Renal pelvis (tissue), 4 donors: ENCODE data around the gene RPP25. TPM values are rescaled to one million over a fixed set of nuclear protein-coding genes. Genes with fewer than 3 reads are reported as not detected.
A peak's percentile ranks its signal among the peaks of the same experiment; 100 is the strongest.
"Not testable (repeated sequence)": the region's sequence is repeated elsewhere in the genome, so short reads cannot be mapped to it uniquely, and the experiment has no call there.

Source experiments
- DNase-seq: peaks from one replicate; pipeline ENCODE4 v3.0.0-alpha.2; 2013
- polyA plus RNA-seq, 3 donors: library from polyadenylated mRNA; unstranded; fragments of 120-200 nt; gene quantifications; one replicate each; pipeline ENCODE4 v1.2.1, GENCODE V29; 2013; ENCODE audit not compliant: insufficient read length in 3 of 3

RPP25 gene
- polyA plus RNA-seq, 3 donors: 2.5 to 3.9 (median 3.3) TPM

- DNase-seq: no peak
Measured at GRCh38 chr15:74976159-74976558, 19.6 kb upstream of the RPP25 start.

GRCh38 chr15:74967670-74968069, 11.1 kb upstream of the RPP25 start:
- DNase-seq: no peak

GRCh38 chr15:74964794-74965193, 8.2 kb upstream of the RPP25 start:
- DNase-seq: no peak

GRCh38 chr15:74963213-74963612, 6.6 kb upstream of the RPP25 start:
- no peak for DNase-seq

DNA sequence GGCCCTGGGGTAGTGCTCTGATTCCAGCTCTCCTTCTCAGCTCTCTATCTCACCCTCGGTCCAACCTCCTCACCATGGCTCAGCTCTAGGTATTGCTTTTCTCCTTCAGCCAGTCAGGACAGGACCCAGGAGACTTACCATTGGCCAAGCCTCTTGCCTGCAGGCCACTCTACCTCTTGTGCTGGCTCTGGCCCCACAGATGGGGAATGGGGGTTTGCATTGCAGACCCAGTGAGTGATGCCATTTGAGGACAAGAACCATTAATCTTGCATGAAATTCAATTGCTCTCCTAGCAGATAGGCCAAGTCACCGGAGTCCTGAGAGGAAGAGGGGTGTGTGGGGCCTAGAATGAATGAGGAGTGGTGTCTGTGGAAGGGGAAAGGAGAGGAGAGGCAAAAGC, 6.1 kb upstream of the RPP25 start:
- no peak for DNase-seq

GRCh38 chr15:74962219-74962618, 5.6 kb upstream of the RPP25 start:
- no peak for DNase-seq

- DNase-seq: no peak
Measured at GRCh38 chr15:74961616-74962015, 5.0 kb upstream of the RPP25 start.

DNA sequence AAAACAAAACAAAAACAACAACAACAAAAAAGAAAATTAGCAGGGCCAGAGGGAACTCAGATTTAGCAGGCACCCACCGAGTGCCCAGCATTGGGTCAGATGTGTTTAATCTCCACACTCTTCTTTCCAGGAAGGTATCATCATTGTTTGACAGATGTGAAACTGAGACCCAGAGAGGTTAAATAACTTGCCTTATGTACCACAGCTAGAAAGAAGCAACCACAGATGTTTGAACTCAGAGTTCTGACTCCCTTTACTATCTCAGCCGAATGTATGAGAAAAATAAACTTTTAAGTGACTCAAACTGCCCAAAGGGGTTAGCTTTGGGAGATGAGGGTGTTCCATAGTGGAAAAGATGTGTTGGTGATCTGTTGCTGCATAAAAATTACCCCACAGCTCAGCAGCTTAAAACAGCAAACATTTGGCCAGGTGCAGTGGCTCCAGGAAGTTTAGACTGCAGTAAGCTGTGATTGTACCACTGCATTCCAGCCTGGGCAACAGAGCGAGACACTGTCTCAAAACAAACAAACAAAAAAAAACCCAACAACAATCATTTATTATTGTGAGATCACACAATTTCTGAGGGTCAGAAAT, 4.5 kb upstream of the RPP25 start:
- no peak for DNase-seq

DNA sequence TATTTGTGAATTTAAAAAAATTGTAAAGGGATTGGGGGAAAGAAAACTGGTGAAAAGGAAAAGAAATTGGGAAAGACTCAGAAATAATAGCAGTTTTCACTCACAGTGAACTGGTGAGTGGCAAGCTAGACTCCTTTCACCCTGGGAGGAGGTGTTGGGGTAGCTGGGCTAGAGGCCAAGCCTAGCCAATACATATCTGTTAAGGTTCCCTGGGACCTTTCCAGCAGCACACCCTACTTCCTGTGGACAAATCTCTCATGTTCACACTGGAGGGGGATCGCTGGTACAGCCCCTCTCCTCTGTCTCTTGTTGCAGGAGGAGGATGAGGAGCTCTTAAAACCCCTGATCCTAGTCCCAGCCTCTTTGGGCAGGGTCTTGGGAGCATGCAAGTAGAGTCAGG, 3.7 kb upstream of the RPP25 start:
- DNase-seq: no peak

DNA sequence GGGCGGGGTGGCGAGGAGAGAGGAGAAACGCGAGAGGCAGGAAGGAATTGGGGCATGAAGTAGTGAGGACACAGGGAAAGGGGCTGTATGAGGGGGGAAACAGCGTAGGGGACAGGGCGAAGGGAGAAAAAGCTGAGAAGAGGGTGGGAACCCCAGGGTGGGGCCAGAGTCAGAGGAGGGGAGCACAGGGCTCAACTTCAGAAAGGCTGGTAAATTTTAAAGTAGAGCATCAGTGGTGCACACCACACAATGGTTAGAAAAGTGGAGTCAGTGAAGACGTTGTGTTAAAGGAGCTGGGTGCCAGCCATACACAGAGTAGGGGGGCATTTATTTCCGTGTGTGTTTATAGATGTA, 3.0 kb upstream of the RPP25 start:
- DNase-seq: no peak

- DNase-seq: no peak
Measured at GRCh38 chr15:74958908-74959585, 2.5 kb upstream of the RPP25 start.

GRCh38 chr15:74958320-74958907, 1.8 kb upstream of the RPP25 start:
- no peak for DNase-seq

GRCh38 chr15:74957476-74958035, 984 bp upstream of the RPP25 start:
- no peak for DNase-seq

DNA sequence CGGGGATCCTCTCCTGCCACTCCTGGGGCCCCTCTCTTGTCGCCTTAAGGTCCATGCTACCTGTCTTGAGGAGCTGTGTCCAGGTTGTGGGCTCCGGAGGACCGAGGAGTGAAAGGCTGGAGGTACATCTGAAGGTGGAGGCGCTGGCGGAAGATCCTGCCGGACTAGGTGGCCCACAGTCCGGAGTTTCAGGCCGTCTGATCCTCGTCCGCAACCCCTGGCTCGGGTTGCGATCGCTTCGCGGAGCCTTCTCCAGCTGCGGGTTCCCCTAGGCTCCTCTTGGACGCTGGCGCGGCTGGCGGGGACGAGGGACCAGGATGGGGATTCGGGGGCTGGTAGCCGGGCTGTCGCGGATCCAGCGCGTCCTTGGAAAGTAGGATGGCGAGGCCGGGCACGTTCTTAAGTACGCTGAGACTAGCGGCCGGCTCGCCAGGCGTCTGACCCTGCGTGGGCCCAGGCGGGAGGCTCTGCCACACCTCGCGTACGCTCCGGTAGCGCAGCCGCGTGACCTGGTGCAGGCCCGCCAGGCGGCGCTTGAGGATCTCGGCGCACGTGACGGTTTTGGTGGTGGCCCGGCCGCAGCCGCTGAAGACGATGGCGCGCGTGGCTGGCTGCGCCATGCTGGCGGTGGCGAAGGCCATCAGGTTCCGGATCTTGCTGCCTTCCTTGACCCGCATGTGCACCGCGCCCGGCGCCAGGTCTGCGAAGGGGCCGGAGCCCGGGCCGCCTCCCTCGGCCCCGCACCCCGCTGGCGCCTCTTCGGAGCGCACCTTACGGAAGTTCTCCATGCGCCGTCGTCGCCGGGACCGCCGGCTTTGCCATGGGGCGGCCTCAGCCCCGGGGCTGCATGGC, 550 bp downstream of the RPP25 start:
- no peak for DNase-seq

DNA sequence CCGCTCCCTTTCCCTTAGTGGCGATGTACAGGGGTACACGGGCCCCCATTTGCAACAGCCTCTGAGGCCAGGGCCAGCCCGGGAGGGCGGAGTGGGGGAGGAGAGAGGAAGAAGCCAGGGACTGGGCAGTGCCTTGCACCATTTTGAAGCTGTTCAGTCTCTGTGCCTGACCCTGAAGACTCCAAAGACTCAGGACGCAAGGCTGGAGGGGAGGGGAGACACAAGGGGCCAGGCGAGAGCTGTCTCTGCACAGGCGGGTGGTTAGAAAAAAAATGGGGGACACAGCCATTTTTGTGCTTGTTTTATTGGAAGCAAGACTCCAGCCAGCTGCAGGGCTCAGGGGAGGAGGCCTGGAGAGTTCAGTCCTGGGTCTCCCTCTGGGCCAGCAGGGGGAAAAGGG, 1.6 kb downstream of the RPP25 start:
- DNase-seq: no peak

GRCh38 chr15:74954515-74954914, 2.1 kb downstream of the RPP25 start:
- no peak for DNase-seq

GRCh38 chr15:74951006-74951405, 5.6 kb downstream of the RPP25 start:
- no peak for DNase-seq

DNA sequence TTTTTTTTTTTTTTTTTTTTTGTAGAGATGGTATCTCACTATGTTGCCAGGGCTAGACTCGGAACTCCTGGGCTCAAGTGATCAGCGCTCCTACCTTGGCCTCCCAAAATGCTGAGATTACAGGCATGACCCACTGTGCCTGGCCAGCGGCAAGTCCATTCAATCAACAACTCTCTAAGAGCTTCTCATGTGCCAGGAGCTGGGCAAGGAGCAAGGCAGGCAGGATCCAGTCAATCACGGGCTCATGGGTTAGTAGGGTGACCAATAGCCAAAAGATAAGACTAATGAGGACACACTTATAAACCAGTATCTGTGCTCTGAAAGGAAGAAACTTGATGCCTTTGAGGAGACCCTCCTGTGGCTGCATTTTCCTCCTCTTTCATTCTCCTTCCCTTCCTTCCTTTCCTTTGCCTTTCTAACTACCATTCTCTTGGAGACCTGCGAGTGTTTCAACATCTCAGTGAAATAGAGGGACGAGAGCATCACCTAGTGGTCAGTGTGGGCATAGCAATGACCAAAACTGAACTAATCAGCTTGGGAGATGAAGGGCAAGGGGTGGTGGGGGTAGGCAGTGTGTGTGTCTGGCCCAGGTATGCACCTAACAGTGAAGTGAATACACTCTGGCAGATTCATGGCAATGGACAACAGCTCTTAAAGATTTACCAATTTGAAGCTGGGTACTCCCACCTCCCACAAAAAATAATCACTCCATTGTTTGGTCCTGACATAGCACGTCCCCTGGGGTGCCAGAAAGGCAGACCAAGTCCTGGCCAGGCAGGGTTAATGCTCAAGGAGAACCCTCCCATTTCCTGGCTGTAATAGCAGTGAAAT, 6.3 kb downstream of the RPP25 start:
- DNase-seq: no peak

DNA sequence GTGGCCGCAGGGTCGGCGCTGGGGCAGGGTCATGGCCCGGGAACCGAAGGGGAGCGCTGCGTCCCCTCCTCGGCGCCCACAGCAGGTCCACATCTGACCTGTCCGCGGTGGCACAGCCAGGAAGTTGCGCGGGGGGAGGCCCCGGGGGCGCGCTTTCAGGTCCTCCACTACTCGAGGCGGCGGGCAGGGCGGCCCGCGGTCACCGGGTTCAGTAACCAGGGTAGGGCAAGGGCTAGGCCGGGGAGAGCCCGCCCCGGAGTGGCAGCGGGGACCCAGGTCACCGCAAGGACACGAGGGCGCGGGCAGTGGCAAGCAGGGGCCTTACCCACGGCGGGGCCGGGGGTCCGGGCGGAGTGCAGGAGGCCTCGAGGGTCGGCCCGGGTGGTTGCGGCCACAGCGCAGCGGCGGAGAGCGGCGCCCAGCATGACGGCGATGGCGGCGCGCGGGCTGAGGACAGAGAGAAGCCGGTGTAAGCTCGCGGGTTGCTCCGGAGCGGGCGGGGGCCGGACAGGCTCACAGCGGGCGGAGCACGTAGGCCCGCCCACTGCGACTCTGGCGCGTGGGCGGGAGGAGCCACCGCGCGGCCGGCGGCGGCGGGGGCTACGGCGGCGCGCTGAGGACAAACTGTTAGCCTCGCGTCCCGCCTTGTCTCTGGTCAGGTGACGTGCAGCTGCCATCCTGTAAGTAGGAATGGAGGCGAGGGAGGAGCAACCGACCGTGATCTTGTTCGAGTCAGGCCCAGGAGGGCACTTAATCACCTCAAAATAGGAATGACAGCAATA, 18.8 kb downstream of the RPP25 start, which contains the start of gene COX5A:
COX5A (minus strand) TSS at position 484 of the 782 bp plus-strand sequence; CDS start at position 425, 59 bp downstream.
- DNase-seq: peak; percentile 96

- no peak for DNase-seq
Measured at GRCh38 chr15:74937272-74937589, 19.3 kb downstream of the RPP25 start.

DNA sequence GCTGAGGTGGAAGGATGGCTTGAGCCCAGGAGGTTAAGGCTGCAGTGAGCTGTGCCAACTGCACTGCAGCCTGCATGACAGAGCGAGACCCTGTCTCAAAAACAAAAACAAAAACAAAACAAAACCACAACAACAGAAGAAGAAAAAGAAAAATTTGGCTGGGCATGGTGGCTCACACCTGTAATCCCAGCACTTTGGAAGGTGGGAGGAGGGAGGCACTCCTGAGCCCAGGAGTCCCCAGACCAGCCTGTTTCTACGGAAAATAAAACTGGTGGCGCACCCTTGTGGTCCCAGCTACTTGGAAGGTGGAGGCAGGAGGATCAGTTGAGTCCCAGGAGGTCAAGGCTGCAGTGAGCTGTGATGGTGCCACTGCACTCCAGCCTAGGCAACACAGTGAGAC, 21.4 kb downstream of the RPP25 start:
- not testable (repeated sequence) for DNase-seq
